Endothelial cell of hepatic sinusoid (primary cell): ENCODE results near the gene TMC4.
"Not testable (repeated sequence)": the region's sequence is repeated elsewhere in the genome, so short reads cannot be mapped to it uniquely, and the experiment has no call there.

Experiments used
- in situ Hi-C: cut with HindIII; loops from 2 replicates; pipeline ENCODE4 v1.10.0; 2017; ENCODE audit warnings: low sequenced_read_pairs

TMC4 gene

DNA sequence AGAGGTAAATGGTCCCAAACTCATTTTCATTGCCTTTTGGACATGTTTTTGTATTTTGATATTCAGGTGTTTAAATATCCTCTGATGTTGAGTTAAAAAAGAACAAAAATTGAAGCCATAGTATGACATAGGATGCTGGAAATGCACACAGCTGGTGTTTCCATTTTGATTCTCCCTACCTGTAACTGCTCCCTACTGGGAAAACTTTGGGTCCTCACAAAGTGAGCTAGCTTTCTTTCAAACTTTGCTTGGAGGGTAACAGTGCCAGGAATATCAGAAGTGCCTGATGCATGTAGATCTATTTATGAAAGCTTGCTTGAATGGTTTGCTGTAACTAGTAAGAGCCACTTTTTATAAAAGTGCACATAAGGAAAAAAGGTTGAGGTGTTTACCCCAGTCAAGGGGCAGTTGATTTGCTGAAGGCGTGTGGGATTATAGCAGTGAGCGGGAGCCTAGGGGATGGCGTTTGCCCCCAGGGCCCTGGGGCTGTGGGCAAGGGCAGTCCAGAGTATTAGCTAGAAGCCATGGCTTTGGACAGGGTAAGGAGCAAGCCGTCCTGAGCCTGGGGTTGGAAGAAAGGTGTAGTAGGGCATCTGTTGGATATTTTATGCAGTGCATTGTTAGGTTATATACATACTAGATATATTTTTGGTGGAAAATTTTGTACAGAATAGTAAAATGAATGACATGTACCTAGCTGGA, 32.0 kb upstream of the TMC4 start:
- in situ Hi-C loops = loop anchor here (5.0 kb wide), 1 partner anchor 48 kb away; the partner anchor contains the start of gene LENG1

DNA sequence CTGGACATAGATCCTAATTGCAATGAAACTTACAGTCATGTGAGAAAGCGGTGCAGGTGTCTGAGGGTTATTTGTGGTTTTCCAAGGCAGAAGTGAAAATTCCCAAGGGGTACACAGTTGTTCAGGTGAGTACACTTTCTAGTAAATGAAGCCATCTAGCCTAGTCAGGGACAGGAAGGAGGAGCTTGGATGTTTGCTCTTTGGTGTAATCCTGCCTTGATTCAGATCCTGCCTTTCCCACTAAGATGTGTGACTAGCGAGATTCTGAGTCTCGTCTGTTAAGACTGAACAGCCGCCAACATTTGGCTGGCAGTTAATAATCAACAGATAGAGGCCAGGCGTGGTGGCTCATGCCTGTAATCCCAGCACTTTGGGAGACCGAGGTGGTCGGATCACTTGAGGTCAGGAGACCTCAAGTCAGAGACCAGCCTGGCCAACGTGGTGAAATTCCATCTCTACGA, 30.2 kb upstream of the TMC4 start:
- in situ Hi-C loops = no loop called here

DNA sequence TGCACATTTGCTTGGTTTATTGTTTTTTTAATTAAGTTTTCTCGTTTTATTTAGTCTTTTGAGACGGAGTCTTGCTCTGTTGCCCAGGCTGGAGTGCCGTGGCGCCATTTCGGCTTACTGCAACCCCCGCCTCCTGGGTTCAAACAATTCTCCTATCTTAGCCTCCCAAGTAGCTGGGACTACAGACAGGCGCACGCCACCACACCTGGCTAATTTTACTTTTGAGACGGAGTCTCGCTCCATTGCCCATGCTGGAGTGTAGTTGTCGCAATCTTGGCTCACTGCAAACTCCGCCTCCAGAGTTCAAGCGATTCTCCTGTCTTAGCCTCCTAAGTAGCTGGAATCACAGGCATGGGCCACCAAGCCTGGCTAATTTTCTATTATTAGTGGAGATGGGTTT, 29.0 kb upstream of the TMC4 start:
- in situ Hi-C loops = no loop called here

DNA sequence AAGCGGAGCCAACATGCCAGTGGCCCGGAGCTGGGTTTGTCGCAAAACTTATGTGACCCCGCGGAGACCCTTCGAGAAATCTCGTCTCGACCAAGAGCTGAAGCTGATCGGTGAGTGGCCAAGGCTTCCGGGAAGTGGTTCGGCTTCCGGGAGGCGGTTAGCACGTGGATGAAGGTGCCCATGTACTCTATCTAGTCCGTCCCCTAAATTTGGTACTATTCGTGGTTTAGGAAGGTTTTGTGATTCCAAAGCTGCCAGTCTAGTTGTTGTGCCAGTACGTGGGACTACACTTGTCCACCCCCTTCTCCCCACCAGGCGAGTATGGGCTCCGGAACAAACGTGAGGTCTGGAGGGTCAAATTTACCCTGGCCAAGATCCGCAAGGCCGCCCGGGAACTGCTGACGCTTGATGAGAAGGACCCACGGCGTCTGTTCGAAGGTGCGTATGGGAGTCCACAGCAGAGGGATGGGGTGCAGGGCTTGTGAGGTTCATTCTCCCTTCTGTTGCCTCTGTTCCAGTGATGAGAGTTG, 28.3 kb upstream of the TMC4 start:
- in situ Hi-C loops = no loop called here

DNA sequence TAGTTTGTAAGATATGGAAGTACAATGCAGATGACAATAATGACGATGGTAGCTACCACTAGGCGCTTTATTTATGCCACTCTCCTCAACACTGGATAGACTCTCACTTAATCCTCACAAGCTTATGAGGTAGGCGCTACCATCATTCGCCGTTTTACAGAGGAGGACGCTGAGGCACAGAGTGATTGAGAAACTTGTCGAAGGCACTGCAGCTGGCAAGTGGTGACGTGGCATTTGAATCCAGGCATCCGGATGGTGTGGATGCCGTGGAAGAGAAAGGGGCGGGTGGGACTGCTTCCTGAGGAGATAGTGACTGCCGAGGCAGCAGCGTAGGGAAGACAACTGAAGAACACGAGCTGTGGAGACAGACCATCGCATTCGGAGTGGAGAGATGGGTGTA, 26.4 kb upstream of the TMC4 start:
- in situ Hi-C loops = no loop called here

DNA sequence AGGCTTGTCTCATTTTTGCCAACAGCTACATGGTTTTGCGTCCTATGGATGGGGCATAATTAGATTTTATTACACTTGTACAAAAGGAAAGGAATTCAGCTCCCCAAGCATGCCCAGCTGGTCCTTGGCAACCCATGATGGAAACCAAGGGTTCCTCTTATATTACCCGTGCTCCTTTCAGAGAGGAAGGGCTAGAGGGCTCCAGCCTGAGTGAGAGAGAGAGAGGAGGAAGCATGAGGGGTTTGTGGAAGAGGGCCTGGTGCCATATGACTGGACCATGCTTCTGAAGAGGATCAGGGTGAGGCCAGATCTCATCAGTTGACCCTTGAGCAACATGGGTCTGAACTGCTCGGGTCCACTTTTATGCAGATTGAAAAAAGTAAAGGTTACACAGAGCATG, 24.2 kb upstream of the TMC4 start:
- in situ Hi-C loops = no loop called here

DNA sequence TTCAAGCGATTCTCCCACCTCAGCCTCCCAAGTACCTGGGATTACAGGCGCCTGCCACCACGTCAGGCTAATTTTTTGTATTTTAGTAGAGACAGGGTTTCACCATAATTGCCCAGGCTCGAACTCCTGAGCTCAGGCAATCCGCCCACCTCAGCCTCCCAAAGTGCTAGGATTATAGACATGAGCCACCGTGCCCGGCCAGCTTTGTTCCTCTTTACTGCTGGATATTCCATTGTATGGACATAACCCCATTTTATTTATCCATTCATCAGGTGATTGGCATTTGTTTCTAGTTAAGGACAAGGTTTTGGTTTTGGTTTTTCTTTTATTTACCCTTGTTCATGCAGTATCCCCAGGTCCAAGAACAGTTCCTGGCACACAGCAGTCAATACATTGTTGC, 23.6 kb upstream of the TMC4 start:
- in situ Hi-C loops = no loop called here

DNA sequence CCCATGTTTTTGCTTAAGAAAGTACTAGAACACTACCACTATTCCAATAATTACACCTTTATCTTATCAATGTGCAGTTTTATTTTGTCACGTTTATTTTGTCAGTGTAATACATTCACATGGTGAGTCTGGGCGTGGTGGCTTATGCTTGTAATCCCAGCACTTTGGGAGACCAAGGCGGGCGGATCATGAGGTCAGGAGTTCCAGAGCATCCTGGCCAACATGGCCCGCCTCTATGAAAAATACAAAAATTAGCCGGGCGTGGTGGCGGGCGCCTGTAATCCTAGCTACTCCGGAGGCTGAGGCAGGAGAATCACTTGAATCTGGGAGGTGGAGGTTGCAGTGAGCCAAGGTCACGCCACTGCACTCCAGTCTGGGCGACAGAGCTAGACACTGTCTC, 21.5 kb upstream of the TMC4 start:
- in situ Hi-C loops = not testable (repeated sequence)

DNA sequence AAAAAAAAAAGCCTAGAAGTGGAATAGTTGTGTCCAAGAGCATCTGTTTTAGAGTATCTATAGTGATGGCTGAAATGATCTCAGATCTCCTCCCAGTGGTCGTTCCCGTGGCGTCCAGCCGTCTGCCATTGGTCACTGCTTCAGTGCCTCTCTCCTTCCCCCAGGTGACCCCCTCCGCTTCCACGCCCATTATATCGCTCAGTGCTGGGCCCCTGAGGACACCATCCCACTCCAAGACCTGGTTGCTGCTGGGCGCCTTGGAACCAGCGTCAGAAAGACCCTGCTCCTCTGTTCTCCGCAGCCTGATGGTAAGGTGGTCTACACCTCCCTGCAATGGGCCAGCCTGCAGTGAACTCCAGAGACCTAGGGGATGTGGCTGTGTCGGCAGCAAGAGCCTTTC, 20.1 kb upstream of the TMC4 start:
- in situ Hi-C loops = no loop called here

DNA sequence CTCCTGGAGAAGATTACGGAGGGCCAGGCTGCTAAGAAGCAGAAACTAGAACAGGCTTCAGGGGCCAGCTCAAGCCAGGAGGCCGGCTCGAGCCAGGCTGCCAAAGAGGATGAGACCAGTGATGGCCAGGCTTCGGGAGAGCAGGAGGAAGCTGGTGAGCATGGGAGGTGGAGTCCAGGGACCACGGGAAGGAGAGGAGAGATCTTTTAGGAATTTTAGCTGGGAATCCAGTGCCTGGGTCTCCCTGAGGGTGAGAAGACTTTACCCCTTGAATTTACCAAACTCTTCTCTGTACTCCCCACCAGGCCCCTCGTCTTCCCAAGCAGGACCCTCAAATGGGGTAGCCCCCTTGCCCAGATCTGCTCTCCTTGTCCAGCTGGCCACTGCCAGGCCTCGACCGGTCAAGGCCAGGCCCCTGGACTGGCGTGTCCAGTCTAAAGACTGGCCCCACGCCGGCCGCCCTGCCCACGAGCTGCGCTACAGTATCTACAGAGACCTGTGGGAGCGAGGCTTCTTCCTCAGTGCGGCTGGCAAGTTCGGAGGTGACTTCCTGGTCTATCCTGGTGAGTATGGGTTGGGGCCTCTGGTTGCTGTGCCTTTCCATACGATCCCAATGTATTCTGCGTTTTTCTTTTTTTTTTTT, 19.0 kb upstream of the TMC4 start:
- in situ Hi-C loops = no loop called here

DNA sequence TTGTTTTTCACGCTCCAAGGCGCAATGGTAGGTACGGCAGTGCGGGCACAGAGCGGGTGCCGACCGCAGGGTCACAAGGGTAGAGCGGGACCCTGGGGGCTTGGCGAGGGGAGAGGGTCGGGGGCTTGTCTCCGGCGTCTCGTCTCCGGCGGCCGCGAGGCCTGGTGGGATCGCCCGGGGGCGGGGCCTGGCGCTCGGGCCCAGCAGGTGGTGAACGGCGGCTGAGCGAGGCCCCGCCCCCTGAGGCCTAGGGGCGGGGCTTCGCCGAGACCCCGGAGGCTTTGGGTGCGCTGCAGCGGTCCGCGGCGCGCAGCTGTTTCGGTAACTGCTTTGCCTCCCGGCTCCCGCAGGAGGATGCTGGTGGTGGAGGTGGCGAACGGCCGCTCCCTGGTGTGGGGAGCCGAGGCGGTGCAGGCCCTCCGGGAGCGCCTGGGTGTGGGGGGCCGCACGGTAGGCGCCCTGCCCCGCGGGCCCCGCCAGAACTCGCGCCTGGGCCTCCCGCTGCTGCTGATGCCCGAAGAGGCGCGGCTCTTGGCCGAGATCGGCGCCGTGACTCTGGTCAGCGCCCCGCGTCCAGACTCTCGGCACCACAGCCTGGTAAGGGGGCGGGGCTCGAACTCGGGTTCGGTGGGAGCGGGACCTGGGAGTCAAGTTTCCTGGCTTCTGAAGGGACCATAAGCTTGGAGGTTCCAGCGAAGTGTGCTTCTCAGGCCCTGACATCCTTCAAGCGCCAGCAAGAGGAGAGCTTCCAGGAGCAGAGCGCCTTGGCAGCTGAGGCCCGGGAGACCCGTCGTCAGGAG, 18.3 kb upstream of the TMC4 start, which contains the start of gene TSEN34:
Gene TSEN34, plus strand, starts transcription at position 298 of the 800 bp plus-strand sequence. Its CDS starts 57 bp downstream, at position 355.
- in situ Hi-C loops = no loop called here

DNA sequence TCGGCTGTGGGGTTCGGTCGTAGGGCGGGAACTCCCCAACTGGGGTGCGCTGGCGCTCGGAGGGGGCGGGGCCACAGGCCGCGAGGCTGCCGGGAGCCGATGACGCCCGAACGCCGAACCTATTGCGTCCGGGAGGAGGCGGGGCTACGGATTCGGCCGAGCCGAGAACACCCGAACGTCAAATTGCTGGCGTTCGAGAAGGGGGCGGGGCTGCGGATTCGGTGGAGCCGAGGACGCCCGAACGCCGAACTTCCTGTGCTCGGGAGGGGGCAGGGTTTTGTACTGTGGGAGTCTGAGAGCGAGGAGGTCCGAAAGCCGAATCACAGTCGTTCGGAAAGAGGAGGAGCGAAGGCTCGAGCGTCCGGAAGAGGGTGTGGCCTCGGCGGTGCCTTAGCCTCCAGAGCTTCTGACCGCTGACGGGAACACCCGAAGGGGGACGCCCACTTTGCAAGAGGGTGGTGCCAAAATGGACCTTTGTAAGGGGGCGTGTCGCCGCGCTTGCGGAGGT, 17.6 kb upstream of the TMC4 start:
- in situ Hi-C loops = no loop called here

DNA sequence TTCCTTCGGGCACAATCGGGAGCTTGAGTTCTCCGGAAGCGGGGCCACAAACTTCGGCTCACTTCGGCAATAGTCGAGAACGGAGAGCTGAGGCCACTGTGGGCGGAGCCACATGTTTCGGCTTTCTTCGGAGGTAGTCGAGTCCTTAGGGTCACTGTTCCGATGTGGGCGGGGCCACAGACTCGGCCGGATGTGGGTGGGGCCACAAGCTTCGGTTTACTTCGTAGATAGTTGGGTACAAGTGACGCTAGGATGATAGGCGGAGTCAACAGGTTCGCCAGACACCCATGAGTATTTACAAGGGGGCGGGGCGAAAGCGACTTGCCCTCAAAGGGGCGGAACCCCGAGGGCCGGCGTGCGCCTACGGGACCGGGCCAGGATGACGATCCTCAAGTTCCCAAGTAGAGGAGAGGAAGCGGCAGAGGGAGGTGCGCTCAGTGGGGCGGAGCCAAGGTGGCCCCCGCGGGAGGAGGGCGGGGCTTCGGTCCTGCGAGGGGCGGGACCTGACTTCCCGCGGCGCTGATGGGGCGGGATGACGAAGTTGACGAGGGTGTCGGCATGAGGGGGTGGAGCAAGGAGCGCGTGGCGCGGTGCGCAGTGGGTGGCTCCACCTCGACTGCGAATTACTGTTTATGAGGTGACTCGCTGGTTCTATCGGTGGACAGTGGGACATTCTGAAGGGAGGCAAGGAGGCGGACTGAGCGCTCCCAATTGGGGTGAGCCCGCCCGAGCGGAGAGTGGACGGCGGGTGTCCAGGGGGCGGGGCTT, 17.0 kb upstream of the TMC4 start:
- in situ Hi-C loops = no loop called here

DNA sequence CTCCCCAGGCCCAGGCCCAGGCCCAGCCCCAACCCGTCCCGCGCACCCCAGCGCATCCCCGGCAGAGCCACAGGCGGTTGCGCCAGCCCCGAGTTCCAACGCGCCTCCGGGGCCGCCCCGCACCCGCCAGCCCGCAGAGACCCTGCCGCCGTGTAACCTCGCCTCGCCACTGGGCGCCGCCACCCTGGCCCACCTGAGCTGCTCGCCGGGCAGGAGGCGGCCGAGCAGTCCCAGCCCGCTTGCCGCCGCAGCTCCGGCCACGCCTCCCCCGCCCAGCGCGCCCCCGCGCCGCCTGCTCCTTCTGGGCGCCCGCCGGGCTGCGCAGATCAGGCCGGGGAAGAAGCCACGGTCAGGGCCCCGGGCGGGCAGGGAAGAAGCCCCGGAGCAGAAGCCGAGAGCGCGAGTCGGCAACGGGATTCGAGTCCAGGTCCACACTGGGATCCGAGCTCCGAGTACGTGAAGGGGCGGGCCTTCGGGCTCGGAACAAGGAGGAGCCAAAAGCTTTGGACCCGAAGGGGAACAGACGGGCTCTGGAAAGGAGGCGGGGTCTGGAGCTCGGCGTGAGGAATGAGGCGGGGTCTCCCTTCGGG, 16.3 kb upstream of the TMC4 start, which contains the start of gene MBOAT7:
Gene MBOAT7, minus strand, starts transcription at position 436 of the 590 bp plus-strand sequence. CDS start 1,072 bp downstream, outside the sequence.
- in situ Hi-C loops = no loop called here

DNA sequence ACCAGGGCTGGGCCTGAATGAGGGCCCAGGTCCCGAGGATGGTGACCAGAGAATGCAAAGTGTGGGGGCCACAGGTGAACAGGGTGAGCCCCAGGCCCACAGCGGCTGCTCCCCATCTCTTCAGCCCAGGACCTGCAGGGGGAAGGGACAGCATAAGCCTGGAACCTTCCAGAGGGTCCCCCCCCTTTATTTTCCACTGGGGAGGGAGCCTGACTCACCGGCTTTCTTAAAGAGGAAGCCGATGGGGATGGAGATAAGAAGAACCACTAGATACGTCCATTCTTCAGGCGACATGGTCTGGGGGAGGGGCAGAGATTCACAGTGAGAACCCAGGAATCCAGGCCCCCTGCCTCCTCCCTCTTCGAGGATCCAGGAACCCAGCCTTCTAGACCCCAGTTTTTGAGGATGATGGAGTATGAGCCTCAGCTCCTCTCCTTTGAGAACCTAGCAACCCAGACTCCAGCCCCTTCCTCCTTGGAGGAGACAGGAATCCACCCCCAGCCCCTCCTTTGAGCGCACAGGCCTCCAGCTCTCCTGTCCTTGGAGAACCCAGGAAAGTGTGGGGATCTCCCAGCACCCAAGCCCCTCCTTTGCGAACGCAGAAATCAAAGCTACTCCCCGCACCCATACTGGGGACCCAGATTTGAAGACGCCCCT, 15.4 kb upstream of the TMC4 start:
- in situ Hi-C loops = no loop called here

DNA sequence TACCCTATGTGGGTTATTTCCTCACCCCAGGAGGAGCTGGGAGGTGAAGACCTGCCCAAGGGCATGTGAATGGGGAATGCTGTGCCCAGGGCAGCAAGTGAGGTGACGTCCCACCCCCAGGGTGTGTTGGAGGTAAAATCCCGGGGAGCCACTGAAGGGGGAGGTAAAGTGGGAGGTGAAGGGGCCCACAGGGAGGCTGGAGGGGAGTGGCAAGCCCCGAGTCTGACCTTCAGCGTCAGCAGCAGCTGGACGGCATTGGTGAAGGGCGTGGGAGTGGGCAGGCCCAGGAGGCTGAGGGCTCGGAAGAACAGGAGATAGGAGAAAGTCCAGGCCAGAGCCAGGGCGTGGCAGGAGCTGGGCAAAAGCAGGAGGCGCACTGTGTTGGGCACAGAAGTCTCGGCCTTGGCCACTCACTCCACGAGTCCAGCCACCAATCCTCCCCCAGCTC, 14.0 kb upstream of the TMC4 start:
- in situ Hi-C loops = no loop called here

DNA sequence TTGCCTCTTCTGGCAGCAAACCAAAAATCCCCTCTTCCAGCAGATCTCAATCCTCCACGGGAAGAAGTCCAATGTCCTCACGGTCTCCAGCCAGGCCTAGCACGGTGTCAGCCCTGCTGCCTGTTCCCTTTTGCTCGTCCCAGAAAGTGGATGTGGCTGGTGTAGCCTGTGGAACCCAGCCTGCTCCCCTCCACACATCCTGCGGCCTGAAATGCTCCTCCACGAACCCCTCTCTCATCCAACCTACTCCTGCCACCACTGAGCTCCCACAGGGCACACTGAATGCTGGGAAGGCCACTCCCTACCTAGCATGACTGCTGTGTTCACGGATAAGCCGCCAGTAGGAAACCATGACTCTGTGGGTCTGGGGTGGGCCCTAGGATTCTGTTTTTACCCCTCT, 13.4 kb upstream of the TMC4 start:
- in situ Hi-C loops = no loop called here

DNA sequence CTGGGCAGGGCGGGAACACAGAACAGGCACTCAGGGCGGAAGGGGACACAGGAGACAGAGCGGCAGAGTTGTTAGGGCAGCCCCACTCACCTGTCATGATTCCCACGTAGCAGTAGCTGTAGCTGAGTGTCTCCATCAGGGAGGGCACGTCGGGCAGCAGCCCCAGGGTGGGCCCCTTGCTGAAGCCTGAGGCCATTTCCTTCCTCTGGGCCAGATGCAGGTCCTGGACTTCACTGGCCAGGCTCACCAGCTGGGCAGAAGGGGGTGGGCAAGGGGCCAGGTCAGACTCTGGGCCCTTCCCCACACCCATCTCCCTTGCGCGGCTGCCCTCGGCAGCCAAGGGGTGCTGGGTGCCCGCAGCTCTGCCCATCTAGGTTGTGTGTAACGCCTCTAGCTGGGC, 10.5 kb upstream of the TMC4 start:
- in situ Hi-C loops = no loop called here

DNA sequence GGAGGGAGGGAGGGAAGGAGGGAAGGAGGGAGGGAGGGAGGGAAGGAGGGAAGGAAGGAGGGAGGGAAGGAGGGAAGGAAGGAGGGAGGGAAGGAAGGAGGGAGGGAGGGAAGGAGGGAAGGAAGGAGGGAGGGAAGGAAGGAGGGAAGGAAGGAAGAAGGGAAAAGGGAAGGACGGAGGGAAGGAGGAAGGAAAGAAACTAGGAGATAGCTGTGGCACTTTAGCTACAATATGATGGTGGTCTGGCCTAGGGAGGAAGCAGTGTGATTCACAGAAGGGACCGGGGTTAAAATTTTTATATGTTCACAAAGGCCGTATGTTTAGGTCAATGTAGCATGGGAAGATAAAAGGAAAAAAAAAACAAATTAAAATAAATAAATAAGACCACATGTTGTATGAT, 8.9 kb upstream of the TMC4 start:
- in situ Hi-C loops = not testable (repeated sequence)
